Right cardiac atrium (tissue), 5 donors: ENCODE data around the gene INTS2. TPM values are rescaled to one million over a fixed set of nuclear protein-coding genes. Genes with fewer than 3 reads are reported as not detected.
A peak's percentile ranks its signal among the peaks of the same experiment; 100 is the strongest.

Source experiments
- ATAC-seq, 2 donors: fragments of 200-7000 bp; cut with Tn5 transposase; one replicate each; pipeline versions ENCODE4 v1.8.0 to v1.9.1; 2020; ENCODE audit warnings: moderate library complexity in 2 of 2, mild to moderate bottlenecking in 1 of 2
- DNase-seq, 3 donors: peaks; one replicate each; pipeline ENCODE4 v3.0.0-alpha.2; 2020
- H3K27ac ChIP-seq: one replicate; pipeline ENCODE4 v1.5.1; 2013; ENCODE audit warnings: mild to moderate bottlenecking, low read length, control low read depth, moderate library complexity
- H3K27me3 ChIP-seq: one replicate; pipeline ENCODE4 v1.6.1; 2013; ENCODE audit not compliant: control insufficient read depth, insufficient read depth
- H3K4me1 ChIP-seq: one replicate; pipeline ENCODE4 v1.6.1; 2013; ENCODE audit warnings: low read length; ENCODE audit not compliant: control insufficient read depth, insufficient read depth
- H3K4me3 ChIP-seq: one replicate; pipeline ENCODE4 v1.5.1; 2013; ENCODE audit warnings: low read length, control low read depth
- H3K9me3 ChIP-seq: one replicate; pipeline ENCODE4 v1.6.1; 2013; ENCODE audit warnings: low read length; ENCODE audit not compliant: control insufficient read depth
- WGBS: extraction: QIAGEN DNeasy Blood & Tissue Kit; methylation state at CpG from one replicate; pipeline ENCODE4 v1.1.7; 2013; 5-methylcytosine and 5-hydroxymethylcytosine counted together
- intact Hi-C, 4 donors: fragments of 100-400 bp; cut with DNase I; formaldehyde crosslinking; loops; one replicate each; pipeline versions ENCODE4 v1.11.0 to v1.14.0; 2022 to 2023
- polyA plus RNA-seq: library from polyadenylated mRNA; stranded (reverse); fragments of 200-250 nt; gene quantifications from one replicate; pipeline ENCODE4 v1.2.3, GENCODE V29; 2013
- total RNA-seq, 4 donors: library from RNA; stranded (reverse); fragmentation: NEBNext Ultra II Directional; extraction: Animal tissue kit (Norgen Biotek cat#: 25700); gene quantifications; one replicate each; pipeline ENCODE4 v1.2.1, GENCODE V29; 2021
- donor health status: healthy with polysubstance abuse.
- donor health status: DM: no; HTN: yes; CAD: no.
- donor health status: DM: no; HTN: no; CAD: no.
- donor health status: DM: no; HTN: yes; CAD: no; lungs with severe emphysema.
- donor health status: DM: yes; HTN: yes; CAD: no.

The INTS2 gene
- total and polyA plus RNA-seq, 5 donors: 2.8 to 11.6 (median 10.2) TPM

GRCh38 chr17:61848247-61848646 is 79.5 kb downstream of the INTS2 start:
- no peak for DNase-seq
- Histone ChIP-seq H3K27me3 (no peaks in the 10 kb centered on the region), H3K4me1 (no peaks in the 10 kb centered on the region), H3K9me3 (no peaks in the 10 kb centered on the region), H3K4me3 (no peak overlapping the region), H3K27ac (no peak overlapping the region)
- intact Hi-C loops: no loop called here
- no peak for ATAC-seq
- 97% methylated on average over 2 of the region's 2 CpGs for whole genome bisulfite sequencing

DNA sequence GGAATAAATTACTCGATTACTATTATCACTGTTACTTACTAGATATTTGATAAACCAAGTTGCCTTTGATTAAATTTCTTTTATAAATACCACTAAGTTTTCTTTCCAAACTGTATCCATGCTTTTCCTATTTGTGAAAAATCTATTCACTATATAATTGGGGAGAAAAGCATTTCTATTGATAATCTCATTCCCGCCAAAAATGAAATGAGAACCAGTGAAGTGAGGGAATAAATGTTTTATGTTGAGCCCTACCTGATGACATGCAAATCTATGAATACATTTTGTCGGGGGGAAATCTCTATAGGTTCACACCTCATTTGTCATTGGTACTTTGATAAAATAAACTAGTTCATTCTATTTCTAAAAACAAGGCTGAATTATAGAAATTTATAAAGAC is 80.1 kb downstream of the INTS2 start:
- H3K9me3 ChIP-seq: no peaks in the 10 kb centered on the region
- ATAC-seq: no peak
- no peaks in the 10 kb centered on the region for H3K4me1 ChIP-seq
- 94% methylated on average over 3 of the region's 3 CpGs for WGBS
- H3K4me3 ChIP-seq: no peak overlapping the region
- H3K27ac ChIP-seq: no peak overlapping the region
- no peak for DNase-seq
- H3K27me3 ChIP-seq: no peaks in the 10 kb centered on the region
- intact Hi-C loops: no loop called here

DNA sequence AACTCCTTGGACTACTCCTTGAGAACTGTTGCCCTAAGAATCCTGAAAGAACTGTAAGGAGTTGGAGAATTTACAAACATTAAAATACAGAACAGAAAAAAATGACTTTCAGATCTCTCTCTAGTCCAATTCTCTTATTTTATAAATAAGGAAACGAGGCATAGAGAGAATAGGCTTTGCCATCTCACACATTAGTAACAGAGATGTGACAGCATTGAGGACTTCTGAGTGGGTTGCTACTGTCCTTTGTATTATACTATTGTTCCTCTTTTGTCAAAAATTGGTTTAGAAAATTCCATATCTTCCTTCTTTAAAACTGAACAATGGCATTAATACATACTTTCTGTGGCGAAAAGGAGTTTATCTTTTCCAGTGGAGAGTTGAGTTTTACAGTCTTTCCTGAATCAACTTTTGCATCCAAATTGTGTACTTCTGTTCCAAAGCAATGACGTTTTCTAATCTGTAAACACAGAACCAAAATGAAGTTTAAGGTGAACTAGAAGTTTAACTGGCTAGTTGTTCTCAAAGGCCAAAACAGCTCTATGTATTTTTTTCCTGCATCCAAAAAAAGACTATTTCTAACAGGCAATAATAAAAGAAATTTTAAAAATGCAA is 80.9 kb downstream of the INTS2 start:
- 88% methylated on average over 3 of the region's 3 CpGs for WGBS
- no peak for ATAC-seq
- DNase-seq: no peak
- H3K4me3 ChIP-seq: no peak overlapping the region
- no peaks in the 10 kb centered on the region for H3K9me3 ChIP-seq
- no peaks in the 10 kb centered on the region for H3K27me3 ChIP-seq
- no peak overlapping the region for H3K27ac ChIP-seq
- H3K4me1 ChIP-seq: no peaks in the 10 kb centered on the region
- intact Hi-C loops: no loop called here

- WGBS: 98% methylated on average over 8 of the region's 8 CpGs
Observed at GRCh38 chr17:61846088-61846487, 81.7 kb downstream of the INTS2 start.

GRCh38 chr17:61843435-61843834 is 84.3 kb downstream of the INTS2 start:
- Histone ChIP-seq H3K27ac (no peak overlapping the region), H3K27me3 (no peaks in the 10 kb centered on the region), H3K9me3 (no peaks in the 10 kb centered on the region), H3K4me3 (no peak overlapping the region), H3K4me1 (no peaks in the 10 kb centered on the region)
- intact Hi-C loops: loop anchor here in 1 of 4 donors (5.0 kb wide), 1 partner anchor 431 kb away; no protein-coding TSS in a partner anchor
- 84% methylated on average over 1 of the region's 1 CpG for WGBS
- no peak for DNase-seq
- no peak for ATAC-seq

More at GRCh38 chr17:61846088-61846487, 81.7 kb downstream of the INTS2 start:
- H3K4me1 ChIP-seq: no peaks in the 10 kb centered on the region
- H3K27me3 ChIP-seq: no peaks in the 10 kb centered on the region
- DNase-seq (no peak), ATAC-seq (no peak)
- H3K4me3 ChIP-seq: no peak overlapping the region
- no peak overlapping the region for H3K27ac ChIP-seq
- H3K9me3 ChIP-seq: no peaks in the 10 kb centered on the region
- intact Hi-C loops: no loop called here

DNA sequence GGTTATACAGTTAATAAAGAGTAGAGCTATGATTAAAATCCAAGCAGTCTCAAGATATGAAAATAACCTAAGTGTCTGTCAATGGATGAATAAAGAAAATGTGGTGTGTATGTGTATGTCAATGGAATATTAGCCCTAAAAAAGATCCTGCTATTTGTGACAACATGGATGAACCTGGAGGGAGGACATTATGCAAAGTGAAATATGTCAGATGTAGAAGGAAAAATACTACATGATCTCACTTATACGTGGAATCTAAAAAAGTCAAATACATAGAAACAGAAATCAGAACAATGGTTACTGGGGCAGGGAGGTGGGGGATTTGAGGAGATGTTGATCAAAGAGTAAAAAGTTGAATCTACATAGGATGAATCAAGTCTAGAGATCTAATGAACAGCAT is 84.9 kb downstream of the INTS2 start:
- 96% methylated on average over 1 of the region's 1 CpG for WGBS
- ATAC-seq: no peak
- intact Hi-C loops: loop anchor here in 1 of 4 donors (5.0 kb wide), 1 partner anchor 431 kb away; no protein-coding TSS in a partner anchor

DNA sequence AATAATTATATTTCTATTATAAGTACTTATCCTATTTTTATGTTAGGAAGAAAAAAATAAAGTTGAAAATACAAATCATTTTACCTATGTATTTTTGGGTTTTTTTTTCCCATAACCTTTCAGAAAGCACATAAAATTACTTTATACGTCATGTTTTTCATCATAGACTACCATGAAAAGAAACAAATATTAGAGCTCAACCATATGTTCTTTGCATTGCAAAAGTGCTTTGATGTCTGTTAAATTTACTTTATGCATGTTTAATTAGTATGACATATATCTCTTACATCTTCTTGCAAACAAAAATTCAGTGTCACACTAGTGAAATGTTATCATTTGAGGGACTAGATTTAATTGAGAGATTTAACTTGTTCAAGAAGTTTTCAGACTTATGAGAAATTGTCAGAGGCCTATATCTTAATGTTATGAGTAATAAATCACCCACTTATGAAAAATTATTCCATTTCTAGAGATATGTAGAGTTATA is 88.4 kb downstream of the INTS2 start:
- no peak for ATAC-seq
- no peak overlapping the region for H3K4me3 ChIP-seq
- WGBS: 97% methylated on average over 1 of the region's 1 CpG
- no peaks in the 10 kb centered on the region for H3K27me3 ChIP-seq
- no peak for DNase-seq
- H3K4me1 ChIP-seq: no peaks in the 10 kb centered on the region
- no peaks in the 10 kb centered on the region for H3K9me3 ChIP-seq
- no peak overlapping the region for H3K27ac ChIP-seq
- intact Hi-C loops: loop anchor here in 1 of 4 donors (10.0 kb wide), 1 partner anchor 425 kb away; no protein-coding TSS in a partner anchor

More for the DNA sequence above, 84.9 kb downstream of the INTS2 start:
- Histone ChIP-seq H3K9me3 (no peaks in the 10 kb centered on the region), H3K4me3 (no peak overlapping the region), H3K27me3 (no peaks in the 10 kb centered on the region), H3K27ac (no peak overlapping the region), H3K4me1 (no peaks in the 10 kb centered on the region)
- no peak for DNase-seq

- ATAC-seq (no peak), DNase-seq (peak; percentile 46 to 72 (median 48))
- no peak overlapping the region for H3K27ac ChIP-seq
- WGBS: 51% methylated on average over 4 of the region's 4 CpGs
- no peaks in the 10 kb centered on the region for H3K27me3 ChIP-seq
- H3K4me3 ChIP-seq: no peak overlapping the region
- no peaks in the 10 kb centered on the region for H3K4me1 ChIP-seq
- intact Hi-C loops: loop anchor here in 1 of 4 donors (10.0 kb wide), 1 partner anchor 423 kb away; no protein-coding TSS in a partner anchor
- H3K9me3 ChIP-seq: no peaks in the 10 kb centered on the region
Observed at GRCh38 chr17:61837175-61838051, 90.4 kb downstream of the INTS2 start.

- DNase-seq (no peak), ATAC-seq (no peak)
- intact Hi-C loops: loop anchor here in 1 of 4 donors (10.0 kb wide), 1 partner anchor 422 kb away; no protein-coding TSS in a partner anchor
- Histone ChIP-seq H3K27ac (no peak overlapping the region), H3K9me3 (no peaks in the 10 kb centered on the region), H3K4me3 (no peak overlapping the region), H3K4me1 (no peaks in the 10 kb centered on the region), H3K27me3 (no peaks in the 10 kb centered on the region)
- 93% methylated on average over 3 of the region's 3 CpGs for WGBS
Observed at GRCh38 chr17:61836266-61837174, 91.3 kb downstream of the INTS2 start.

- no peaks in the 10 kb centered on the region for H3K9me3 ChIP-seq
- no peak overlapping the region for H3K27ac ChIP-seq
- ATAC-seq (no peak), DNase-seq (no peak)
- H3K4me1 ChIP-seq: no peaks in the 10 kb centered on the region
- H3K4me3 ChIP-seq: no peak overlapping the region
- WGBS: 84% methylated on average over 1 of the region's 1 CpG
- no peaks in the 10 kb centered on the region for H3K27me3 ChIP-seq
- intact Hi-C loops: loop anchor here in 1 of 4 donors (10.0 kb wide), 1 partner anchor 421 kb away; no protein-coding TSS in a partner anchor
Observed at GRCh38 chr17:61835606-61836005, 92.2 kb downstream of the INTS2 start.
